B cell (primary cell): ENCODE measurements around the gene PDXK. TPM values are rescaled to one million over a fixed set of nuclear protein-coding genes. Genes with fewer than 3 reads are reported as not detected.
"Not testable (repeated sequence)": the region's sequence is repeated elsewhere in the genome, so short reads cannot be mapped to it uniquely, and the experiment has no call there.

Source experiments
- ATAC-seq: fragments of 200-7000 bp; cut with Tn5 transposase; one replicate; pipeline ENCODE4 v1.10.0; 2021; ENCODE audit warnings: low read depth, mild to moderate bottlenecking, moderate number of reproducible peaks, moderate library complexity
- CTCF ChIA-PET: fragments of 350-600 bp; sonication (Branson Sonifier 250); formaldehyde crosslinking; loops from one replicate; lab custom pipeline; 2021; ENCODE audit warnings: antibody characterized with exemption, inconsistent platforms; lab: Charles Lee
- POLR2A ChIA-PET: fragments of 350-600 bp; sonication (Branson Sonifier 250); formaldehyde crosslinking; loops from one replicate; lab custom pipeline; 2021; ENCODE audit warnings: antibody characterized with exemption; lab: Charles Lee
- DNase-seq: peaks from one replicate; pipeline ENCODE4 v3.0.0; 2013
- H2AFZ ChIP-seq: 2 replicates; pipeline ENCODE4 v1.6.1; 2012; ENCODE audit warnings: mild to moderate bottlenecking, low read depth, low read length; ENCODE audit not compliant: insufficient read depth, poor library complexity, severe bottlenecking
- H3K27ac ChIP-seq, 2 donors: 1 replicate in 1 of 2; 2 replicates in 1 of 2; pipeline ENCODE4 v1.5.1; 2012 to 2013; ENCODE audit warnings: low read length in 2 of 2, mild to moderate bottlenecking in 2 of 2, moderate library complexity in 1 of 2
- H3K27me3 ChIP-seq, 4 experiments: fragments of 200-600 bp in 1 of 4; sonication (generic) in 1 of 4; replicated peaks in 1 of 4; 1 replicate in 2 of 4; 2 replicates in 2 of 4; pipeline versions ENCODE4 v1.6.1 to v1.7.0; 2013 to 2016; ENCODE audit warnings: low read length in 3 of 4, mild to moderate bottlenecking in 2 of 4, mixed read lengths in 1 of 4, moderate library complexity in 1 of 4; ENCODE audit not compliant: insufficient read depth in 4 of 4, control insufficient read depth in 3 of 4; ENCODE audit errors: control extremely low read depth in 1 of 4
- H3K36me3 ChIP-seq, 2 experiments: replicated peaks in 1 of 2; 1 replicate in 1 of 2; 2 replicates in 1 of 2; pipeline versions ENCODE4 v1.6.1 to v1.7.1; 2013; ENCODE audit warnings: low read length in 1 of 2; ENCODE audit not compliant: insufficient read depth in 2 of 2, control insufficient read depth in 1 of 2; ENCODE audit errors: control extremely low read depth in 1 of 2, extremely low read depth in 1 of 2
- H3K4me1 ChIP-seq, 2 donors: fragments of 200-600 bp in 1 of 2; sonication (generic) in 1 of 2; 1 replicate in 1 of 2; 2 replicates in 1 of 2; pipeline versions ENCODE4 v1.5.1 to v1.6.1; 2013 to 2017; ENCODE audit warnings: low read length in 2 of 2; ENCODE audit not compliant: control insufficient read depth in 2 of 2, insufficient read depth in 2 of 2
- H3K4me2 ChIP-seq: replicated peaks from 2 replicates; pipeline ENCODE3; 2012; ENCODE audit warnings: mild to moderate bottlenecking, low read depth, low read length; ENCODE audit not compliant: poor library complexity, severe bottlenecking
- H3K4me3 ChIP-seq, 5 experiments: fragments of 200-600 bp in 1 of 5; sonication (generic) in 1 of 5; 1 replicate in 3 of 5; 2 replicates in 2 of 5; pipeline versions ENCODE4 v1.5.1 to v1.7.0; 2011 to 2016; ENCODE audit warnings: low read length in 4 of 5, mild to moderate bottlenecking in 4 of 5, low read depth in 2 of 5, control low read depth in 1 of 5, moderate library complexity in 1 of 5; ENCODE audit not compliant: insufficient read depth in 1 of 5; ENCODE audit errors: control extremely low read depth in 1 of 5, extremely low read depth in 1 of 5
- H3K79me2 ChIP-seq: fragments of 200-600 bp; sonication (generic); one replicate; pipeline ENCODE4 v1.6.0; 2016; ENCODE audit warnings: low read length; ENCODE audit not compliant: control insufficient read depth, insufficient read depth
- H3K9ac ChIP-seq: fragments of 200-600 bp; sonication (generic); 2 replicates; pipeline ENCODE4 v1.6.1; 2017; ENCODE audit warnings: mild to moderate bottlenecking, low read length, moderate library complexity
- H3K9me3 ChIP-seq, 3 donors: one replicate each; pipeline versions ENCODE4 v1.6.1 to v1.7.1; 2013; ENCODE audit warnings: low read length in 2 of 3; ENCODE audit not compliant: control insufficient read depth in 2 of 3, insufficient read depth in 1 of 3; ENCODE audit errors: control extremely low read depth in 1 of 3
- H4K20me1 ChIP-seq: 2 replicates; pipeline ENCODE4 v1.6.0; 2012; ENCODE audit warnings: mild to moderate bottlenecking, low read length; ENCODE audit not compliant: insufficient read depth, control insufficient read depth, poor library complexity, severe bottlenecking
- H3K27ac Mint-ChIP-seq: one replicate; pipeline ENCODE4 v1.8.0; 2021; ENCODE audit warnings: mixed read lengths
- H3K27me3 Mint-ChIP-seq: one replicate; pipeline ENCODE4 v1.8.0; 2021; ENCODE audit warnings: mixed read lengths
- H3K4me1 Mint-ChIP-seq: one replicate; pipeline ENCODE4 v1.8.0; 2021; ENCODE audit warnings: mixed read lengths
- H3K4me3 Mint-ChIP-seq: one replicate; pipeline ENCODE4 v1.8.0; 2021; ENCODE audit warnings: mixed read lengths
- H3K9me3 Mint-ChIP-seq: one replicate; pipeline ENCODE4 v1.8.0; 2022; ENCODE audit warnings: mixed read lengths; ENCODE audit not compliant: insufficient read depth
- CTCF ChIP-seq: fragments of 200-600 bp; IDR thresholded peaks from one replicate; pipeline ENCODE4 v1.8.0; 2022; ENCODE audit warnings: antibody characterized with exemption, mild to moderate bottlenecking
- EZH2 ChIP-seq: IDR thresholded peaks from 2 replicates; pipeline ENCODE4 v1.6.1; 2012; ENCODE audit warnings: borderline replicate concordance, low read depth, mild to moderate bottlenecking, moderate library complexity, low read length; ENCODE audit not compliant: insufficient read depth, poor library complexity, severe bottlenecking
- WGBS: methylation state at CpG from one replicate; pipeline ENCODE4 v1.1.5; 2013; ENCODE audit warnings: missing lambda C conversion rate; ENCODE audit not compliant: insufficient coverage; 5-methylcytosine and 5-hydroxymethylcytosine counted together
- intact Hi-C: fragments of 100-400 bp; cut with micrococcal nuclease; formaldehyde crosslinking; loops from one replicate; pipeline ENCODE4 v1.10.0; 2022
- polyA plus RNA-seq: library from polyadenylated mRNA; depleted of rRNA; stranded (reverse); fragments of >200 nt; gene quantifications from 2 replicates; pipeline ENCODE4 v1.2.3, GENCODE V29; 2012
- total RNA-seq, 2 donors: library from RNA; stranded (reverse); fragments of 120-200 nt in 1 of 2; gene quantifications; 1 replicate in 1 of 2; 2 replicates in 1 of 2; pipeline versions ENCODE4 v1.2.3 to v1.2.4, GENCODE V29; 2013 to 2022

Gene PDXK
- total and polyA plus RNA-seq, 2 donors (not counting 1 experiment from before 2014, with no cell fraction given), result 31.1 to 102 TPM

- Mint-ChIP-seq H3K9me3 (no peaks in the 10 kb centered on the region), H3K27ac (no peak overlapping the region), H3K4me1 (no peaks in the 10 kb centered on the region), H3K4me3 (no peak overlapping the region), H3K27me3 (no peaks in the 10 kb centered on the region)
- peaks cover 12% of the 10 kb centered on the region for H3K79me2 ChIP-seq
- no peaks in the 10 kb centered on the region for H3K27me3 ChIP-seq
- intact Hi-C loops, result no loop called here
- ATAC-seq (no peak), DNase-seq (peak; percentile 1)
- H3K4me3 ChIP-seq, result no peak overlapping the region
- no peak overlapping the region for H3K9ac ChIP-seq
- no peak overlapping the region for H3K4me2 ChIP-seq
- H3K4me1 ChIP-seq, result no peaks in the 10 kb centered on the region
- no peak overlapping the region for H3K27ac ChIP-seq
- TF ChIP-seq CTCF (no peak), EZH2 (no peak)
- no peak overlapping the region for H2AFZ ChIP-seq
- 99% methylated on average over 13 of the region's 15 CpGs for whole genome bisulfite sequencing
- ChIA-PET CTCF (no interaction called here), POLR2A (no interaction called here)
- no peaks in the 10 kb centered on the region for H3K9me3 ChIP-seq
- no peaks in the 10 kb centered on the region for H4K20me1 ChIP-seq
- H3K36me3 ChIP-seq, result peaks cover 2 to 51% of the 10 kb centered on the region in 2 experiments
These were observed 42.5 kb upstream of the PDXK start for GRCh38 chr21:43676391-43676790.

DNA sequence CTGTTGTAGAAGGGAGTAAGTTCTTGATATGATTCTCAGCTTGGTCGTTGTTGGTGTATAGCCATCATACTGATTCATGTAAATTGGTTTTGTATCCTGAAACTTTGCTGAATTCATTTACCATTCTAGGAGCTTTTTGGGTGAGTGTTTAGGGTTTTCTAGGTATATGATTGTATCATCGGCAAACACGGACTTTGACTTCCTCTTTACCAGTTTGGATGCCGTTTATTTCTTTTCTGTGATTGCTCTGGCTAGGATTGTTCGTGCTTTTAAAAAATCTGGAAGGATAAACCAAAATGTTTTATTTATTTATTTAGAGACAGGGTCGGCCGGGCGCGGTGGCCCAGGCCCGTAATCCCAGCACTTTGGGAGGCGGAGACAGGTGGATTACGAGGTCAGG, 39.0 kb upstream of the PDXK start:
- no peaks in the 10 kb centered on the region for H3K27me3 Mint-ChIP-seq
- no peak overlapping the region for H3K4me3 Mint-ChIP-seq
- H3K4me1 ChIP-seq, result no peaks in the 10 kb centered on the region
- no peaks in the 10 kb centered on the region for H3K27me3 ChIP-seq
- peaks cover 2 to 63% of the 10 kb centered on the region in 2 experiments for H3K36me3 ChIP-seq
- no peak overlapping the region for H2AFZ ChIP-seq
- ATAC-seq, result no peak
- no peaks in the 10 kb centered on the region for H3K4me1 Mint-ChIP-seq
- intact Hi-C loops, result no loop called here
- 100% methylated on average over 7 of the region's 12 CpGs for WGBS
- POLR2A ChIA-PET, result no interaction called here
- H4K20me1 ChIP-seq, result no peaks in the 10 kb centered on the region
- CTCF ChIA-PET, result no interaction called here
- H3K27ac Mint-ChIP-seq, result no peak overlapping the region
- DNase-seq, result no peak
- no peak overlapping the region for H3K4me3 ChIP-seq
- H3K9me3 ChIP-seq, result no peaks in the 10 kb centered on the region
- no peaks in the 10 kb centered on the region for H3K9me3 Mint-ChIP-seq
- TF ChIP-seq EZH2 (no peak), CTCF (no peak)
- H3K4me2 ChIP-seq, result no peak overlapping the region
- peaks cover 7% of the 10 kb centered on the region for H3K79me2 ChIP-seq
- H3K9ac ChIP-seq, result no peak overlapping the region
- H3K27ac ChIP-seq, result no peak overlapping the region

- ATAC-seq, H3K79me2 ChIP-seq, H3K27me3 Mint-ChIP-seq, H3K4me3 Mint-ChIP-seq, H3K4me1 ChIP-seq, H2AFZ ChIP-seq, DNase-seq, H3K27me3 ChIP-seq, H3K27ac Mint-ChIP-seq, intact Hi-C loops, H3K9me3 Mint-ChIP-seq, H3K4me1 Mint-ChIP-seq, H3K9me3 ChIP-seq, CTCF ChIA-PET, H3K27ac ChIP-seq, H3K9ac ChIP-seq, H4K20me1 ChIP-seq, H3K4me2 ChIP-seq, POLR2A ChIA-PET, H3K4me3 ChIP-seq: not testable (repeated sequence)
- peaks cover 2 to 63% of the 10 kb centered on the region in 2 experiments for H3K36me3 ChIP-seq
- WGBS, result 88% methylated on average over 6 of the region's 6 CpGs
These were observed 38.5 kb upstream of the PDXK start for GRCh38 chr21:43680421-43680820.
